ENCODE results near the gene DMRTB1.

The DMRTB1 gene

GRCh38 chr1:53508056-53508990 is 49.1 kb downstream of the DMRTB1 start:
- no peak for DNase-seq (ENCODE audit: low spot score)

GRCh38 chr1:53508991-53509666 is 49.9 kb downstream of the DMRTB1 start:
- no peak for DNase-seq (ENCODE audit: low spot score)

- DNase-seq (ENCODE audit: low spot score): no peak
Measured at GRCh38 chr1:53509775-53510174, 50.6 kb downstream of the DMRTB1 start.

DNA sequence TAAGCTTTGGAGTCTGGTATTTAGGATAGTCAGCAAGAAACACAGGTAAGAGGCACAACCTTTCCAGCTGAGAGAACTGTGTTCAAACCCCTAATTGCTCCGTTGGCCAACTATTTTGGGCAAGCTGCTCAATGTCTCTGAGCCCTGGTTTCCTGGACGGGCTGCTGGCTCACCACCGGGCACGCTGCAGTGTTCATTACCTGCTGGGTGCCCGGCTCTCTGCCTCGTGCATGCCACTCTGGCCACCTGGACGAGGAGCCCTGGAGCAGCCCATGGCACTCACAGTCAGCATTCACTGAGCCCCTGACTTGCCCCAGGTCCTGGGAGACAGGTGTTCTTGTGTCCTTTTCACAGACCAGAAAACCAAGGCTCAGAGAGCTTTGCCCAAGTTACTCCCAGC is 51.0 kb downstream of the DMRTB1 start:
- DNase-seq (ENCODE audit: low spot score): no peak

- no peak for DNase-seq (ENCODE audit: low spot score)
Measured at GRCh38 chr1:53511323-53511932, 52.2 kb downstream of the DMRTB1 start.

GRCh38 chr1:53511933-53512806 is 53.0 kb downstream of the DMRTB1 start:
- DNase-seq (ENCODE audit: low spot score): no peak

GRCh38 chr1:53512807-53513755 is 53.9 kb downstream of the DMRTB1 start:
- DNase-seq (ENCODE audit: low spot score): no peak

DNA sequence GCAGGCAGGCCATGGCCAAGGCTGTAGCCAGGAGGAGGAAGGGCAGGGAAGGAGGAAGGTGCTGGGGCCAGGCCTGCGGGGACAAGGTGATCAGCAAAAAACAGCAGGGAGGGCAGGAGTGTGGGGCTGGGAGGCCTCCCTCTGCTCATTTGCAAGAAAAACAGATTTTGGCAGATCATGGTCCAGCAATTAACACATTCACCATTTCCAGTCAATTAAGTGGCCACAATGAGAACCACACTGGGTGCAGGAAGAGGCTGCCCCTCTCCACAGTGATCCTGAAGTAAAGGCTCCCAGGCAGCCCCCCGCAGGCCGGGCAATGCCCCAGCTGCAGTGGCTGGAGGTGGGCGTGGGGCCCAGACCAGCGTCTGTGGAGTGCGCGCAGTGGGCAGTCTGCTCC is 54.6 kb downstream of the DMRTB1 start:
- no peak for DNase-seq (ENCODE audit: low spot score)

DNA sequence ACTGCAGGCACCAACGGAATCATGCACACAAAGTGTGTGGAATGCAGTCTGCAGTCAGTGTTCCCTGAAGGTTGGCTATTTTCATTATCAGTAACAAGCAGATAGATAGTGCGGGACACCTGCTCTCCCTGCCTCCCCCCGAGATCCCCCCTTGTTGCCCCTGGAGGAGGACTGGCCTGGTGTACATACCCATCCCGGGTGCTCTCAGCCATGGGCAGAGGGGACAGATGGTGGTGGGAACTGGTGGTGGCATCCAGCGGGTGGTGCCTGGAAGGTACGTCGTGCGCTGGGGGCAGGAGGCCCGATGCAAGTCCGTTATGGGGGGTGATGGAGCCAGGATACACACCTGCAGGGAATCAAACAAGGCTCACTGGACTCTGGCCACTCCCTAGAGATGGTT is 55.2 kb downstream of the DMRTB1 start:
- no peak for DNase-seq (ENCODE audit: low spot score)

DNA sequence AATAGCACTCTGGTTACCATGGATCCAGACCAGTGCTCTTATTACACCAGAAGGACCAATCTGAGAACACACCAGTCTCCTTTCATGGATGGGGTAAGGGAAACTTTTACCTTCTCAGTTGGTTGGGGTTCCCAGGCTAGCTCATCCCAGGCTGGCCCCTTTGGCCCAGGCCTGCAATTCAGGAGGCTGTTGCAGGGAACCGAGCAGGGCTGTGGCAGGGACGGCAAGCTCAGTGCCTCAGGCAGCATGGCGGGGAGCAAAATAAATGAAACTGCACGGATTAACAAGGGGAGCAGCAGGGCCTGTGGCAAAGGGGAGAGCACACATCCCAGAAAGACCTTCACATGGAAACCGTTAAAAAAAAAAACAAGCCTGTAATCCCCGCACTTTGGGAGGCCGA is 57.0 kb downstream of the DMRTB1 start:
- no peak for DNase-seq (ENCODE audit: low spot score)

All from activated CD4-positive, alpha-beta T cell treated with anti-CD3 and anti-CD28 coated beads, Interleukin-2, Interleukin-4, amounts not matched to agents 100 ng/mL and 50 ng/mL, durations not matched to agents 16 hours and 8 hours (primary cell).